ENCODE measurements around the gene TRIM58.

TRIM58 gene

DNA sequence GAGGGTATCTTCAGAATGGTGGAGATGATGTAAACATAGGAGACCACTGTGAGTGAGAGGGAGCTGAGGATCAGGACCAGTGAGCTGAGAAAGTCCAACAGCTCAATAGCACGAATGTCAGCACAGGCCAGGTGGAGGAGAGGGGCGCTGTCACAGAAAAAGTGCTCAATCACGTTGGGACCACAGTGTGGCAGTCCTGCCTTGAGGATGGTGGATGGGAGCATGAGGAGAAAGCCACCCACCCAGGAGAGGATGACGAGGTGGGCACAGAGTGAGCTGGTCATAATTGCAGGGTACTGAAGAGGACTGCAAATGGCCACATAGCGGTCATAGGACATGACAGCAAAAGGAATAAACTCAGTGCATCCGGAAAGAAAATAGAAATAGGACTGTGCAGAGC is 23.4 kb upstream of the TRIM58 start:
- DNase-seq (ENCODE audit: extremely low spot score): no peak
- CTCF ChIA-PET: no interaction called here
- TF ChIP-seq, protein P1, sequence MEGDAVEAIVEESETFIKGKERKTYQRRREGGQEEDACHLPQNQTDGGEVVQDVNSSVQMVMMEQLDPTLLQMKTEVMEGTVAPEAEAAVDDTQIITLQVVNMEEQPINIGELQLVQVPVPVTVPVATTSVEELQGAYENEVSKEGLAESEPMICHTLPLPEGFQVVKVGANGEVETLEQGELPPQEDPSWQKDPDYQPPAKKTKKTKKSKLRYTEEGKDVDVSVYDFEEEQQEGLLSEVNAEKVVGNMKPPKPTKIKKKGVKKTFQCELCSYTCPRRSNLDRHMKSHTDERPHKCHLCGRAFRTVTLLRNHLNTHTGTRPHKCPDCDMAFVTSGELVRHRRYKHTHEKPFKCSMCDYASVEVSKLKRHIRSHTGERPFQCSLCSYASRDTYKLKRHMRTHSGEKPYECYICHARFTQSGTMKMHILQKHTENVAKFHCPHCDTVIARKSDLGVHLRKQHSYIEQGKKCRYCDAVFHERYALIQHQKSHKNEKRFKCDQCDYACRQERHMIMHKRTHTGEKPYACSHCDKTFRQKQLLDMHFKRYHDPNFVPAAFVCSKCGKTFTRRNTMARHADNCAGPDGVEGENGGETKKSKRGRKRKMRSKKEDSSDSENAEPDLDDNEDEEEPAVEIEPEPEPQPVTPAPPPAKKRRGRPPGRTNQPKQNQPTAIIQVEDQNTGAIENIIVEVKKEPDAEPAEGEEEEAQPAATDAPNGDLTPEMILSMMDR (IDR thresholded peaks at IDR 0.05; ENCODE audit: control extremely low read depth, extremely low read depth, low read depth, missing control alignments): no peak
- POLR2A ChIA-PET: no interaction called here

DNA sequence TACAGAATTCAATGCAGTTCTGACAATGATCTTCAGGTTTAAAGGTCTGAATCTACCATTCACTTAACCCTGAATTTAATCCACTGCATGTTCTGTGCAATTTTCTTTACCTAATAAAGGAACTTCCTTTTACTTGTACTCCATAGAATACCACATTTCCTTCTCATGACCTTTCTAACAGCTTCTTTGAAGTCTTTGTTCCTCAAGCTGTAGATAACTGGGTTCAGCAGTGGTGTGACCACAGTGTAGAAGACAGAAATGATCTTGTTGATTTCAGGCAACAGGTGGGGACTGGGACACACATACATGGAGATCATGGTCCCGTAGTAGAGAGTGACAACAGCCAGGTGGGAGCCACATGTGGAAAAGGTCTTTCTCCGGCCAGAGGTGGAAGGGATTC is 16.2 kb upstream of the TRIM58 start:
- ChIA-PET CTCF (no interaction called here), POLR2A (interaction anchor here (0.5 kb wide), 1 partner anchor 1141 kb away, joined by 3 read pairs; no protein-coding TSS in a partner anchor)
- no peak for DNase-seq (ENCODE audit: extremely low spot score)
- TF ChIP-seq, protein P1 (IDR thresholded peaks at IDR 0.05; ENCODE audit: control extremely low read depth, extremely low read depth, low read depth, missing control alignments): no peak

DNA sequence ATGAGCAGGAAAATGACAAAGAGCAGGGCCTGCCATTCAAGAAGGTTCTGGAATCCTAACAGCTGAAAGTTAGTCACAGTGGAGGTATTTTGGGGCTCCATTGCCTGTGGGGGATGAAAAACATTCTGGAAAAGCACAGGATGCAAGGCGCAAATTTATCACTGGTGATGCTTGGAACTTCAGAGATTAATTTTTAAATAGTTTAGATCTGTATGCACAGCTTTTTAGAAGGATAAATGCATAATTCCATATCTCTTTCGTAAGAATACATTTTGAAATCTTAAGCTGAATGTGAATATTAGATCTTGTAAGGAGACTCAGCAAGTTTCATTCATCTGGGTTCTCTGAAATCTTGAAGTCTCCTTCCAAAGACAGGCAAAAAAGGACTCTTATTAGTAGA is 15.2 kb upstream of the TRIM58 start, which contains the start of gene OR11L1:
OR11L1 (minus strand) TSS at position 101 of the 400 bp plus-strand sequence; CDS start at position 101, 0 bp downstream.
- ChIA-PET POLR2A (no interaction called here), CTCF (no interaction called here)
- TF ChIP-seq, protein P1 (IDR thresholded peaks at IDR 0.05; ENCODE audit: control extremely low read depth, extremely low read depth, low read depth, missing control alignments): no peak
- no peak for DNase-seq (ENCODE audit: extremely low spot score)

DNA sequence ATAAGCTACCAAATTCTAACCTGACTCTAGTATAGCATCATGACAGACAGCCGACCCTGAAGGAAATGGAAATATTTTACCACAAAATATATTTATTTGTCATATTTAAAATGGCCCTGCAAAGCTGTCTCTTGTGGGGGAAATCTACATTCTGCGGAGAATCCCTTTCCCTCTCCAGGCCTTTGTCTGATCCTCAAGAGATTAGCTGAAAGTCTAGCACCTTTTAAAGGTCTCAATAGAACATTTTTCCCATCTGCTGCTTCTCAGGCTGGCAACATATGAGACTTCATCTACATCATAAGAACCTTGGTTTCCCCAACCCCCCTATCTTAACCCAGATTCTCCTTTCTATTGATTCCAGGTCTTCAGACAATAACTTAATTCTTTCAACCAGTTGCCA is 13.6 kb upstream of the TRIM58 start:
- DNase-seq (ENCODE audit: extremely low spot score): no peak
- ChIA-PET CTCF (interaction anchor here (1.3 kb wide), 1 partner anchor 27 kb away, joined by 3 read pairs; no protein-coding TSS in a partner anchor), POLR2A (no interaction called here)
- TF ChIP-seq, protein P1 (IDR thresholded peaks at IDR 0.05; ENCODE audit: control extremely low read depth, extremely low read depth, low read depth, missing control alignments): no peak

DNA sequence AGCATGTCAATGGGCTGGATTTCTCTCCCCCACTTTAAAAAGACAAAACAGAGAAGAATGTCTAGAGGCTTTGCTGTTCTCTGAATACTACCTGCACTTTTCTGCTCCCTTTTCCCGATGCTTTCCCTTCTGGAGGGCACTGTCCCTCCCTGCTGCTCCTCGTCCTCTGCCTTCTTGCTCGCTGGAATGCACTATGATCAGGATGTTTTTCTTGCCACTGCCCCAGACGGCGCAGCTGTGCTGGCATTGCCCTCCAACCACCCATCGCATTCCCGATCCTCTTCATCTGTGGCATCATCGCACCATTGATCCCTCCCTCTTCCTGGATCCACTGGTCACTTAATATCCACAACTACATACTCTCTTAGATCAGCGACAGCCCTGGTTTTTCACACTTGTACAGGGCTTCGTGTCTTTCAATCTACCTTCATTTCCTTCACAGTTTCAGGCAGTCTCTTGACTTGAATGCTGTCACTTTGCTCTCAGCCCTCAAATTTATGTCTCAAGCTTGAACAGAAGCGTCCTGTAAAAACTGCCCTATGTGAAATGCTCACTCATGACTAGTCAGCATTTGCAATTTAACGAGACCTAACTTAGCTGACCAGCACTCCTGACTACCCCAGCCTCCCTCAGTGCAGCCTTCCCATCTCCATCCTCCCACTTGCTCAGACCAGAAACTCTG is 11.8 kb upstream of the TRIM58 start:
- ChIA-PET CTCF (no interaction called here), POLR2A (no interaction called here)
- DNase-seq (ENCODE audit: extremely low spot score): no peak
- TF ChIP-seq, protein P1 (IDR thresholded peaks at IDR 0.05; ENCODE audit: control extremely low read depth, extremely low read depth, low read depth, missing control alignments): no peak

DNA sequence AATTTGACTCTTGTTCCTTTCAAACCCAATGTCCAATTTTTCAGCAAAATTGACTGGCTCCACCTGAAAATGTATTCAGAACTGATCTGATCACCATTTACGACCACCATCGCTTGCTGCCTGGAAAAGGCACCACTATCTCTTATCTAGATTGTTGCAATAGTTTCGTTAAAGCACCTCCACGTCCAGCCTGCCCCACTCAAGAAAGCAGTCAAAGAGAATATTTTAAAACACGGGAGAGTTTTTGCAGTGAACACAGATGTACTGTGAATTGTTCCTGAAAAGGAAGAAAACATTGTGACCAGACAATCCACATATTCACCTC is 11.3 kb upstream of the TRIM58 start:
- TF ChIP-seq, protein P1 (IDR thresholded peaks at IDR 0.05; ENCODE audit: control extremely low read depth, extremely low read depth, low read depth, missing control alignments): no peak
- ChIA-PET CTCF (no interaction called here), POLR2A (no interaction called here)
- DNase-seq (ENCODE audit: extremely low spot score): no peak

Measured in GM10248 (cell line).